Middle frontal gyrus (tissue), 1 donor: ENCODE results near the gene KRT7.

ENCODE experiments used
- DNase-seq: peaks from one replicate; pipeline ENCODE4 v3.0.0-alpha.2; 2015; ENCODE audit warnings: low spot score; ENCODE audit errors: extremely low spot score

Gene KRT7

GRCh38 chr12:52211716-52212585 lies 21.1 kb upstream of the KRT7 start:
- no peak for DNase-seq

GRCh38 chr12:52212701-52213563 lies 20.1 kb upstream of the KRT7 start:
- DNase-seq, result no peak

DNA sequence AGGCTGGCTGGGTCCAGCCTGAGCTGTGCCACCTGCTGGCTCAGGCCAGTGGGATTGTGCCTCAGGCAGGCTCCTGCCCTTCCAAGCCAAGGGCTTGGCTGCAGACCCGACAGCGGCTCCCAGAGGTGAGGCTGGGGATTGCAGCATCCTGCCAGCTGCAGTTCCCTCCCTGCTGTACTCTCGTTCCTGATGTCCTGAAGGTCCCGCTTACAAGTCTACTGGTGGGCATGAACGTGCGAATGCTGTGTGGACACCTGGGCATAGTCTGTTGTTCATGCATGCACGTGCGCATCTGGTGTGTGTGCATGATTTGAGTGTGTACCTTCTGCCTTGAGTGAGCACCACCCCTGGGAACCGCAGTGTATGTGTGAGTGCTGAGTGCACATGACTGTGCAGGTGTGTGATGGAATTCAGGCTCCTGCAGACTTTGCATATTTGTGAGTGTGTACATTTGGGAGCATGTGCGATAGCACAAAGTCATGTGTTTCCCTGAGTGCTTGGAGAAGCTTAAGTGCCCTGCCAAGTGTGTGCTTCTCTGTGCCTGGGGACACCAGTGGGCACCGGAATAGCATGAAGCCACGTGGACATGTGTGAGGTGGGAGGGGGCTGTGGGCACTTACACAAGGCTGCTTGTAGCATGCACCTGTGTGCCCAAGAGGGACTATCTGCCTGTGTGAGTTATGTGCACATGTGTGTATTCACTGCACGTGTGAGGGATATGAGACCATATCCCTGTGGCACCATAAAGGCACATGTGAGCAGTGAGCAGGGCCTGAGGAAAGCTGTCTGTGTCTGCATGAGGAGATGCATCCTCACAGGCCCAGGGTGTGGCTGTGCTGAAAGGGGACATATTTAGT lies 19.3 kb upstream of the KRT7 start:
- no peak for DNase-seq

GRCh38 chr12:52214421-52214802 lies 18.6 kb upstream of the KRT7 start:
- DNase-seq, result no peak

- DNase-seq, result no peak
These were observed 17.4 kb upstream of the KRT7 start for GRCh38 chr12:52215587-52216031.

DNA sequence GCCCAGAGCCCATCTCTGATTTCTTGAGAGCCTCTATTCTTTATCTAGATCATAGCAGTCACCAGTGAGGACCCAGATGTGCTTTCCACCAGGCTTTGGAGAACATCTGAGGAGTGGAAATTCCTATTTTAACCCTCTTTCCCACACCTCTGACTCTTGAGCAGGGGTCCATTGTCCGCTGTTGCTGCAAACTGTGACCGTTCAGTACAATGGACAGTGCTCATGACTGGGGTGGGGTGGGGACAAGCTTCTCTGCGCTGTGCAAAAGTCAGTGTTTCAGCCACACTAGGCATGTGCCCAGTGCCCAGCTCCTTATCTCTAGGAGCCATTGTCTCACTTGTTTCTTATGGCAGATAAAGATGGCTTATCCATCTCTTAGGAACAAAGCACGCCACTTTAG lies 16.9 kb upstream of the KRT7 start:
- DNase-seq, result no peak

DNA sequence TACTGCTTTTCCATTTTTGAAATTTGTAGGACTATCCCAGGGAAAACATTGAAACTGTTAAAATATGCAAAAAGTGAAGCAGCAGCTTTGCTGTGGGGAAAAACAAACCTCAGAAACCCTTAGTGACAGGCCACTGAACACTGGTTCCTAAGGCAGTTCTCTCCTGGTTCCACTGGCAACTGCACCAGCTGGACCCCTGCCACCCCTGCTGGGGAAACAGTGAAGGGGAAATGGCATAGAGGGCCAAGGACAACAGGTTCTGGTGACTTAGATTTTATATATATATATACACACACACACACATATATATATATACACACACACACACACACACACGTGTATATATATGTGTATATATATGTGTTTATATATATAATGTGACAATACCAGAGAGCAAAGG lies 16.2 kb upstream of the KRT7 start:
- DNase-seq, result no peak

DNA sequence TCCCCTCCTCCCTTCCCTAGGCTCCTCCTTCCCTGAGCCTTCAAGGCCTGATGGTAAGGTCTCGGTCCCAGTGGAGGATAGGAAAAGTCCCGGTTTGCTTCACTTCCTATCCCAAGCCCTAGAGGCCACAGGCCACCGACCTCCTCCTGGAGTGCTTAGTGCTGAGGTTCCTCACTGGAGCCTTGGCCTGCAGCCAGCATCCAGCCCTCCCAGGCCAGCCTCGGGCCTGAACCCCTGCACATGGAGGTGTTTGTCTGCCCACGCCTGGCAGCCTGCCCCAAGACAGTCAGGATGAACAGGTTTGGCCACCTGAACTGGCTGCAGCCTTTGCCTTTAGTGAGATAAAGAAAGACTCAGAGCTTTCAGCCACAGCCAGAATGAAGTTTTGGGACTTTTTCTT lies 15.8 kb upstream of the KRT7 start:
- no peak for DNase-seq

- no peak for DNase-seq
These were observed 15.0 kb upstream of the KRT7 start for GRCh38 chr12:52218001-52218400.

DNA sequence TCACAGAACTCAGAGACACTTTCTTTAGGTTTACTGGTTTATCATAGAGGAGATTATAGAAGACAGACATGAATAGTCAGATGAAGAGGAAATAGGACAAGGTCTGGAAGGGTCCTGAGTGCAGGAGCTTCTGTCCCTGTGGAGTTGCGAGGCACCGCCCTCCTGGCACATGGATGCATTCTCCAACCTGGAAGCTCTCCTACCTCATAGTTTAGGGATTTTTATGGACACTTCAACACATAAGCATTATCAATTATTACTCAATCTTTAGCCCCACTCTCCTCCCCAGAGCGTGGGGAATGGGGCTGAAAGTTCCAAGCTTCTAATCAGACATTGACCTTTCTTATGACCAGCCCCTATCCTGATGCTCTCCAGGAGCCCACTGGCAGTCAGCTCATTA lies 12.6 kb upstream of the KRT7 start:
- no peak for DNase-seq

DNA sequence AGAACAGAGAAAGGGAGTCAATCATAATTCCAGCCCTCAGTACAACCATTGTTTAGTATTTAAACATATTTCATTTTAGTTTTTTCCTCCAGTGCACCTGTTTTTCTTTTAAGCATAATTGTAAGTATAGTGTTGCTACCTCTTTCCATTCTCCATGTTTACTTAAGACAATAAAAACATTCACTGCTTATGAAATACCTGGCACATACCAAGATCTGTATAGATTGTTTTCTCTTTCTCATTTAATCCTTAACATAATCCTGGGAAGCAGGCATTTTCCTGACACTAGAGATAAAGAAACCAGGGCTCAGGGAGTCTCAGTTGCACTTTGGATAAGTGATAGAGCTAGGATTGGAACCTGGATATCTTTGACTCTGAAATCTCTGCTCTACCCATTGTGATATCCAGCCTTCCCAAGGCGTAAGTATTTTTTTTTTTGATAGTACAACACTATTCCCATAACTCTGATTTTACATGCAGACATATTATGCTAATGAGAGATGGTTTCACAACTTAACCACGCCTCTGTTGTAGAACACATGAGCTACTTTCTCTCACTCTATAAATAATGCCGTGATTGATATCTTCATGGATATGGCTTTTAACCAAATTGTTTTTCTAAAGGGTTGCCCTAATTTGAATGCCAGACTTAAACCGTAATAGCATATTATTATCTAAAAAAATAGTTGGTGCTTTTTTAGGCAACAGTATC lies 11.8 kb upstream of the KRT7 start:
- no peak for DNase-seq

DNA sequence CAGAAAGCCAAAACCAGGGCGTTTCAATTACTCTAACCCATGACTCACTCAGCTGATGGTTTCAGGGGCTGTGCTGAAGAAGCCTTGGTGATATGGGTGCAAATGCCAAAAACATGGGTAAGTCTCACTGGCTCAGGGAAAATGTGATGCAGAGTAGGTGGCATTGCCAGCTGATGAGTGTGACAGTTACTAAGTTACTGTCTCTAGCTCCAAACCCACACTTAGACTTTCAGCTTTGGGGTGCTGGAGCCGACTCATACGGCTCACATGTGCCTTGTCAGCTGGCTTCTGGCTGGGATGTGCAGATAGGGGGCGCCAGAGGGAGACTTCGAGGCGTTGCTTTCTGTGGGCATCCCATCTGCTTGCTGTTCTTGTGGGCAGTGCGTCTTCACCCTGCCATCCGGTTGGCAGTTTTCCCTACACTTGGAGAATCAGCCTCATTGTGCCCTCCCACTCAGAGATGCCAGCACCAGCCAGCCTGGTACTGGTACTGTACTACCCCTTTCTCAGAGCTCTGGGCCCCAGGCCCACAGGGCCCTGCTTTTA lies 11.1 kb upstream of the KRT7 start:
- peak; percentile 10 for DNase-seq

GRCh38 chr12:52222692-52223091 lies 10.4 kb upstream of the KRT7 start:
- no peak for DNase-seq

- no peak for DNase-seq
These were observed 9.5 kb upstream of the KRT7 start for GRCh38 chr12:52223406-52224039.

DNA sequence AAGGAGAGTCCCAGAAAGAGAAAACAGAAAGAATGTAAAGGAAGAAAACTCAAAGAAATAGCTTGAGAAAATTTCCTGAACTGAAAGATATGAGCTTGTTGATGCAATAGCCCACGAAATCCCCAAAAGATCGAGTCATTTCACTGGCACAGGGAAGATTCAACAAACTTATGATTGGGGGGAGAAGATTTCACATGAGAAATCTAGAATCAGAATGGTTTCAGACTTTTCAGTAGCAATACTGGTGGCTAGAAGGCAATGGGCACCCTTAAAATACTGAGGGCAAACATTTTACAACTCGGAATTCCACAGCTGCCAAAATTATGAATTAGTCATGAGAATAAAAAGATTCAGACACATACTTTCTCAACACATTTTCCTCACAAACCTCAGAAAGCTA lies 8.9 kb upstream of the KRT7 start:
- DNase-seq, result no peak

GRCh38 chr12:52225752-52226151 lies 7.3 kb upstream of the KRT7 start:
- DNase-seq, result no peak

- no peak for DNase-seq
These were observed 6.6 kb upstream of the KRT7 start for GRCh38 chr12:52226446-52226845.

GRCh38 chr12:52227606-52228166 lies 5.4 kb upstream of the KRT7 start:
- no peak for DNase-seq

DNA sequence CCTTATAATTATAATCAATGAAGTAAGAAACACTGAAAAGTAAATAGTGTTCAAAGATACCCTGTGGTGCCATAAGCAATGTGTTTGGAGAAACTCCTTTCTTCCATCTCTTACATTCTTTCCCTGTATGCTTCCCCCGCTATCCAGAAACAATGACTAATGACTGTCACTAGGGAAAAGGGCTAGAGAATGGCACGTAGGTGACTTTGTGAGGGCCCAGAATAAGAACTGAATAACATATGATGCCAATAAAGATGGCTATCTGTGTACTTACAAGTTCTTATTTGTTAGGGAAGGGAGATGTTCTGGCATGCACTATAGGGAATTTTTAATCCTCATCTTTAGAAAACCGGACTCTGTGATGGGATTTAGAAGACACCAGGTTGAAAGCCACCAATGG lies 4.7 kb upstream of the KRT7 start:
- no peak for DNase-seq

DNA sequence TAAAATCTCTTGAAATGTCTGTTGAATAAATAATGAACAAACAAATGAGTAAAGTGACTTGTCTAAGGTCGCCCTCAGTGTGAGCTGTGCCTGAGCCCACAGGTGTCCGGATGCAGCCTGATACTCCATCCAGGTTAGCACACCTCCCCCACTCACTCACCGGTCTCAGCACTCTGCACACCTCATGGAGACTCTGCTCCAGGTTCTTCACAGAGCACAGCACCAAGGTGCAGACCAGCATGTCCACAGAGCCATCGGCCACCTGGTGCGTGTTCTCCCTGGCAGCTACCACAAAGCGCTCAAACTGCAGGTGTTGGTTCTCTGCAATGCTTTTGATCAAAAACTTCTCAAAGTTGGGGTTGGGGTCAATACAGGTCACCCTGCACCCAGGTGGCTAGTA lies 4.1 kb upstream of the KRT7 start:
- no peak for DNase-seq
